GM10248 (cell line): Measurements from ENCODE around the gene ACOT7.

Experiments
- CTCF ChIA-PET: fragments of 300-600 bp; sonication (Branson Sonifier 250); formaldehyde crosslinking; extraction: SDS; loops from one replicate; lab custom pipeline; 2021; ENCODE audit warnings: antibody characterized with exemption; lab: Yijun Ruan, JAX
- POLR2A ChIA-PET: fragments of 350-650 bp; sonication (Branson Sonifier 250); formaldehyde crosslinking; extraction: SDS; loops from one replicate; lab custom pipeline; 2020; ENCODE audit warnings: antibody characterized with exemption; lab: Yijun Ruan, JAX
- DNase-seq: peaks from one replicate; pipeline ENCODE4 v3.0.0; 2012; ENCODE audit errors: extremely low spot score
- TF ChIP-seq, protein P1 (sequence below): IDR thresholded peaks from 2 replicates; pipeline ENCODE4 v1.5.1; 2012; ENCODE audit warnings: mild to moderate bottlenecking, low read depth; ENCODE audit errors: extremely low read depth, missing control alignments, control extremely low read depth

ACOT7 gene

DNA sequence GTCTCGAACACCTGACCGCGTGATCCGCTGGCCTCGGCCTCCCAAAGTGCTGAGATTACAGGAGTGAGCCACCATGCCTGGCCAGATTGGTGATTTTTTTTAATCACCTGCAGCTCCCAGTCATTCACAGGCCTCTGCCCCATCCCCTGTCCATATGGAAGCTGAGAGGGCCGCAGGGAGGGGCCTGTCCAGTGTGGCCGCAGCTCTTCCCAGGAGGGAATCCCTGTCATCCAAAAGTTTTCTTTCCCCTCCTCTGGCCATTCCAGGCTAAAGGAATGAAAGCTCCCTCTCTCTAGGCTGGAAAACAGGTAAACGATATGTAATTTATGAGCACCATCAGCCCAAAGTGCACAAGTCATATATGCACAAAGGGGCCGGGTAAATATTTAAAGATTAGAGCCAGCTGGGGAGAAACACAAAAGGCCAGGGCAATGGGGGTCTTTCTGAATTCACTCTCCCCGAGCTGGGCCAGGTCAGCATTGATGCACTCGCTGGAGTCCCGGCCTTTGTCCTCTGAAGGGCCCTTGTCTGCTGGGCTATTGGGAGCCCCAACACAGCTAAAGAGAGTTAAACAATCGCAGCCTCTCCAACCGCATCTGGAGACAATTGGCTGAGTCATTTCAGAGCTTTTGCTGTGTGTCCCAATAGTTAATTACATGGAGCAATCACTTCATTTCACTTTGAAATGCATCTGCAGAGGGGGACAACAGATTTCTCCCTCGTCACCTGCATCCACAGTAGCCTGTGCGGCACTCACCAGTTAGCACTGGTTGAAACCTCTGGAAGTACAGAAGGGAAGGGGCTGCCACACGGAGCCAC lies 153.4 kb downstream of the ACOT7 start:
- ChIA-PET POLR2A (no interaction called here), CTCF (interaction anchor here (0.8 to 1.5 kb wide), 5 partner anchors 10 to 183 kb away, joined by 3 to 4 read pairs (median 4); no protein-coding TSS in a partner anchor)
- TF ChIP-seq, protein P1, sequence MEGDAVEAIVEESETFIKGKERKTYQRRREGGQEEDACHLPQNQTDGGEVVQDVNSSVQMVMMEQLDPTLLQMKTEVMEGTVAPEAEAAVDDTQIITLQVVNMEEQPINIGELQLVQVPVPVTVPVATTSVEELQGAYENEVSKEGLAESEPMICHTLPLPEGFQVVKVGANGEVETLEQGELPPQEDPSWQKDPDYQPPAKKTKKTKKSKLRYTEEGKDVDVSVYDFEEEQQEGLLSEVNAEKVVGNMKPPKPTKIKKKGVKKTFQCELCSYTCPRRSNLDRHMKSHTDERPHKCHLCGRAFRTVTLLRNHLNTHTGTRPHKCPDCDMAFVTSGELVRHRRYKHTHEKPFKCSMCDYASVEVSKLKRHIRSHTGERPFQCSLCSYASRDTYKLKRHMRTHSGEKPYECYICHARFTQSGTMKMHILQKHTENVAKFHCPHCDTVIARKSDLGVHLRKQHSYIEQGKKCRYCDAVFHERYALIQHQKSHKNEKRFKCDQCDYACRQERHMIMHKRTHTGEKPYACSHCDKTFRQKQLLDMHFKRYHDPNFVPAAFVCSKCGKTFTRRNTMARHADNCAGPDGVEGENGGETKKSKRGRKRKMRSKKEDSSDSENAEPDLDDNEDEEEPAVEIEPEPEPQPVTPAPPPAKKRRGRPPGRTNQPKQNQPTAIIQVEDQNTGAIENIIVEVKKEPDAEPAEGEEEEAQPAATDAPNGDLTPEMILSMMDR = no peak
- DNase-seq = no peak

DNA sequence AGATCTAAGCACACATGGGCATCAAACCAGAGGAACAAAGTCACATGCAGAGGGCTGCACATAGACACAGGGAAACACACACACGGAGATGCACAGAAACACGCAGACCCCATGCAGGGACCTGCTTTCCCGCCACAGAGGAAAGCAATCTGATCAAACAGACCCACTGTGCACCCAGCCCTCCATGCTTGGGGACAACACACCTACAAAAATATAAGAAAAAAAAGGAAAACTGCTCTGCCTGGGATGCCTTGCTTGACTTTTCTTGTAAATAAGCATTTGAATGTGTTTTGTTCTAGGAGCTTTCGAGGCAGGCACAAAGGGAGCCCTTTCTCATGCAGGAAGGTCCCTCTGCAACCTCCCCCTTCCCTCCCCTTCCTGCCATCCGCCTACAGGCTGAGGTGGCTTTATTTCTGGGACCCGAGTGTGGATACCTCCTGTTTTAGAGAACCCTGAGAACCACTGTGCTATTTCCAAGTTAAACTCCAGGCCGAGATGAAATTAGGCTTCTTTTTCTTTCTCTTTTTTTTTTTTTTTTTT lies 154.3 kb downstream of the ACOT7 start:
- CTCF ChIA-PET = interaction anchor here (1.1 to 2.7 kb wide), 11 partner anchors 8 to 199 kb away, joined by 3 to 20 read pairs (median 4); partner anchors contain the start of gene RNF207
- TF ChIP-seq, protein P1 = no peak
- POLR2A ChIA-PET = no interaction called here
- DNase-seq = no peak

- CTCF ChIA-PET = interaction anchor here (2.2 to 3.2 kb wide), 3 partner anchors 9 to 107 kb away, joined by 10 to 34 read pairs (median 20); partner anchors contain the start of gene RNF207
- DNase-seq = no peak
- TF ChIP-seq, protein P1 = no peak
- POLR2A ChIA-PET = no interaction called here
These were observed 156.5 kb downstream of the ACOT7 start for GRCh38 chr1:6237093-6237492.

GRCh38 chr1:6235296-6235677 lies 158.3 kb downstream of the ACOT7 start:
- no peak for DNase-seq
- TF ChIP-seq, protein P1 = no peak
- ChIA-PET POLR2A (interaction anchor here (0.6 kb wide), 2 partner anchors 174 to 479 kb away, joined by 4 to 5 read pairs; no protein-coding TSS in a partner anchor), CTCF (interaction anchor here (2.0 to 3.2 kb wide), 3 partner anchors 11 to 31 kb away, joined by 8 to 34 read pairs (median 10); partner anchors contain the start of gene RNF207)

DNA sequence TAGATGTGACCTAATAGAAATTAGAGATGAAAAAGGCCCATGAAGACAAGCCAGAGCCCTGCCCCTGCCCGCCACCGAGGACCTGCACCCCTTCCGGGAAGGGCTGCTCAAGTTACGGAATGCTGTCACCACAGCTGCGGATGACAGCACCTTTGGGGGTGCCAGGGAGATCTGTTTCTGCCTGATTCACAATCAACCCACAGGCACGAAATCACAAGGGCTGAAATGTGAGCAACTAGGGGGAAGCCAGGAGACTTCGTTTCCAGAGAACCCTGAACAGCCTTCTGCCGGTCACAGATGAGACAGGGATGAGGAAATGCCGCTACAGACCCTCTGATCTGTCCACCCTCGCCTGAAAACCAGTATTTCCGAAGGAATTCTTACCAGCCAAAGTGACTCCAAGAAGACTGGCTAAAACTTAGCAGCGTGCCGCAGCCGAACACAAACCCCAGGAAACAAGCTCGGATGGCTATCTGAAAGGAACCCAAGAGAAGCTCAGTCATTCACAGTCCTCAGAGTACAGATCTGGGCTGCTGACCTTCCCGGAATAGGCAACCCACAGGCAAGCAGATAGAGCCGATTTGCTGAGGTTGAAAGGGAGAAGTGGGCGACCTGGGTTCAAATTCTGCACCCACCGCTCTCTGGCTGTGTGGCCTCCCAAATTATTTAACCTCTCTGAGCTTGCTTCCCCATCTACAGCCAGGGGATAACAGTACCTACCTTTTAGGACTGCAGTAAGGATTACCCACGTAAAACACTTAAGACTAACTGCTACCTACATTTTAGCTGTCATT lies 158.9 kb downstream of the ACOT7 start:
- CTCF ChIA-PET = interaction anchor here (2.0 to 3.2 kb wide), 3 partner anchors 12 to 30 kb away, joined by 8 to 34 read pairs (median 10); partner anchors contain the start of gene RNF207
- POLR2A ChIA-PET = interaction anchor here (0.6 kb wide), 1 partner anchor 175 kb away, joined by 4 read pairs; no protein-coding TSS in a partner anchor

More for the DNA sequence above, 158.9 kb downstream of the ACOT7 start:
- no peak for DNase-seq
- TF ChIP-seq, protein P1 = no peak
